Measurements from ENCODE around the gene HINFP.
"Not testable (repeated sequence)": the region's sequence is repeated elsewhere in the genome, so short reads cannot be mapped to it uniquely, and the experiment has no call there.

HINFP gene

DNA sequence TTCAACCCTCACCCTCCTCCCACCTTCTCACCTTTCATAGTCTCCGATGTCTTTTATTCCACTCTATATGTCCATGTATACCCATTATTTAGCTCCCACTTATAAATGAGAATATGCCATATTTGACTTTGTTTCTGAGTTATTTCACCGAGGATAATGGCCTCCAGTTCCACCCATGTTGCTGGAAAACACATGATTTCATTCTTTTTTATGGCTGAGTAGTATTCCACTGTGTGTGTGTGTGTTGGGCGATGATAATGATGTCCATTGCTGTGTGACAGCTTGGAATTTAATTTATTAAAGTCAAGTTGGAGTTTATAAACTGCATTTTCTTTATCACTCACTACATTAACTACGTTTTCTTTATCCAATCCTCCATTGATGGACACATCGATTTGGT, 3.2 kb upstream of the HINFP start:
- DNase-seq = no peak

DNA sequence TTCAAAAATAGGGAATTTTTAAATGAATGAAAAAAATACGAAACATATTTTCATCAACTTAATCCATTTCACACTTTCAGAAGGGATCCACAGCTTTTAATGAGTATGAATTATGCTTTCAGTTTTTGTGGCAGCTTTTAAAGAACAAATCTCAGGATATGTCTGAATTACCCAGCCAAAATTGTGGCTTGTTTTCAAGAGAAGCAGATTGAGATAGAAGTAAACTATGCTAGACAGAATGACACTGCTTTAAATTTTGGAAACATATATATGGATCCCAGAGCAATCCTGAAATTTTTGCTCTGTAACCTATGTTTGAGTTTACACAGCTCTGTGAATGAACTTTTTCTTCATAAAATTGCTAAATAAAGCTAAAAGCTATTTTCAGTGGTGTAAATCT, 2.4 kb upstream of the HINFP start:
- no peak for DNase-seq

DNA sequence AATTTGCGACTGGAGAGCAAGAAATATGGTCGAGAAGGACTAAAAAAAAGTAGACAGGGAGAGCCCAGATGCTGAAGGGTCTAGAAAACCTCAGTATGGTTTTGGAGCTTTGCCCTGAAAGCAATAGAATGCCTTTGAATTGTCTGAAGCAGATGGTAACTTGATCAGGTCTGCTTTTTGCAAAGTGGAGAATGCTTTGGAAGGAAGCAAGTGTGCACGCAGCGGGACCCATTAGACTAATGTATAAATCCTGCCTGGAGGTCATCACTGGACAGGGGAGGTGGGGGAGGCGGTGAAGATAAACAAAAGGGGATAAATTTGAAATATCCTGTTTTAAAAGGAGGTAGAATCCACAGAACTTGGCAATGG, 757 bp upstream of the HINFP start:
- DNase-seq = no peak

DNA sequence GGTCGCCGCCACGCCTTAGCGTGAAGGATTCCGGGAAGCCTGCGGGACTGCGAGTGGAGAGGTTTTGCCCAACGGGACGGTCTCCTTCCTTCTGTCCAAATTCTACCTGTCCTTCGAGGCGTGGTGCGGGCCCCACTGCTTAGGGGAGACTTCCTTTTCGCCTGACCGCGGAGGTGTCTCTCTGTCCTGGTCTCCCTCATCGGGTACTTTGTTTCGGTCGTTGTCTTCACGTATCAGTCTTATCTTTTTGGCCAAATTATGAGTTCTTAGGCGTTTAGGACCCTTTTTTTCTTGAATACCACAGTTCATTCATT, 388 bp downstream of the HINFP start:
- DNase-seq = no peak

DNA sequence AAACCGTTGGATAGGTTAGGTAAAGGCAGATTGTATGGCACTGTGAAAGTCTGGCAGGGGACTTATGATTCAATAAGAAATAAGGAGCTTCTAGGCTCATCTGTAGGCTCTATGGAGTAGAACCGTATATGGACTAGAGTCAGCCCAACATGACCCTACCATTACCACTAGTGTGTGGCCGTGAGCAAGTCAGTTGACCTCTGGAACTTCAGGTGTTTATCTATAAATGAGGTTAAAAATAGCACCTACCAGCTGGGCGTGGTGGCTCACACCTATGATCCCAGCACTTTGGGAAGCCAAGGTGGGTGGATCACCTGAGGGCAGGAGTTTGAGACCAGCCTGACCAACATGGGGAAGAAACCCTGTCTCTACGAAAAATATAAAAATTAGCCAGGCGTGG, 4.4 kb downstream of the HINFP start:
- no peak for DNase-seq

DNA sequence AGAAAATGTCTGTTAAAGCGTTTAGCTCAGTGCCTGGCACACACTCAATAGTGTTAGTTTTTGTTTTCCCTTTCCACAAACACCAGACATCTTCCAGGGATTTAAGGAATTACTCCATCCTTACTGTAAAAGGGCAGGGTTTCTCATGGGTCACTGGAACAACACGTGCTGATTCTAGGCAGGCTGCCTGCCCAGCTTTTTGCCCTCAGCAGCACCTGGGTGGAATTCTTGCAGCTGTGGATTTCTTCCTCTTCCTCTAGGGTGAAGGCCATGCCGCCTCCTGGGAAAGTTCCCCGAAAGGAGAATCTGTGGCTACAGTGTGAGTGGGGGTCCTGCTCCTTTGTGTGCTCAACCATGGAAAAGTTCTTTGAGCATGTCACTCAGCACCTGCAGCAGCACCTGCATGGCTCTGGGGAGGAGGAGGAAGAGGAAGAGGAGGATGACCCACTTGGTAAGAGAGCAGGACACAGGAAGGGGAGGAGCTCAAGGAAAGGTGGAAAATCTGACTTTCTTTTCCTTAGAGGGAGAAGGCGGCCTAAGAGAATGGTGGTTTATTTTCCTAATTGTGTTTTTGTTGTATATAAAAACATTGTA, 5.4 kb downstream of the HINFP start:
- DNase-seq = no peak

DNA sequence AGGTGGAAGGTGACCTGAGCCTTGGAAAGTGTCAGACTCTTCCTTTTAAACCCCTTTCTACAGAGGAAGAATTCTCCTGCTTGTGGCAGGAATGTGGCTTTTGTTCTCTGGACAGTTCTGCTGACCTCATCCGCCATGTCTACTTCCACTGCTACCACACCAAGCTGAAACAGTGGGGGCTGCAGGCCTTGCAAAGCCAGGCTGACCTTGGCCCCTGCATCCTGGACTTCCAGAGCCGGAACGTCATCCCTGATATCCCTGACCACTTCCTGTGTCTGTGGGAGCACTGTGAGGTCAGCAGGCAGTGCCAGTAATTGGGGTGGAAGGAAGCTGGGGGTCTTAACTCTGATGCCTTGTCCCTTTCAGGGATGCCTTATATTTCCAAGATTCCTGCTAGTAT, 9.3 kb downstream of the HINFP start:
- DNase-seq = no peak

DNA sequence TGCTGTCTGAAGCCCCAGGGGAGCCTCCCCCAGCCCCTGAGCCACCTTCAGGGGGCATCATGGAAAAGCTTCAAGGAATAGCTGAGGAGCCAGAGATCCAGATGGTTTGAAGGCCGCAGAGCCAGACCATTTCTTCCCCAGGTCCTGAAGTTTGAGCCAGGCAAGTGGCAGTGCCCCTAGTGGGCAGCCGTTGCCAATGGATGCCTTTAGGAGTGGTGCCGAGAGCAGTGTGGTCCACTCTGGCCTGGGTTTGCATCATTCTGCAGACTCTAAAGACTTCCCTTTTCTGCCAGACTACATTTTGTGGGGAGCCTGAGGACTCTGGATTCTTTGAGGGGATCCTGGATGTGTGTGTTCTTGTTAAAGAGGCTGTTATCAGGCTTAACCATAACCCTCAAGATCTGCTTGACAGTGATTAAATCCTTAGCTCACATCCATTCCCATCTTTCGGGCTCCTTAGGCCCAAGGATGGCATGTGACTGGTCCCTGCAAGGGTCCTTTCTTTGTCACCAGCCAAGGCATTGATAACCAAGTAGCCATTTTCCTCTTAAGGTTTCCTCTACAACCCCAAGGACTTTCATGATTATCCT, 13.1 kb downstream of the HINFP start:
- DNase-seq = no peak

DNA sequence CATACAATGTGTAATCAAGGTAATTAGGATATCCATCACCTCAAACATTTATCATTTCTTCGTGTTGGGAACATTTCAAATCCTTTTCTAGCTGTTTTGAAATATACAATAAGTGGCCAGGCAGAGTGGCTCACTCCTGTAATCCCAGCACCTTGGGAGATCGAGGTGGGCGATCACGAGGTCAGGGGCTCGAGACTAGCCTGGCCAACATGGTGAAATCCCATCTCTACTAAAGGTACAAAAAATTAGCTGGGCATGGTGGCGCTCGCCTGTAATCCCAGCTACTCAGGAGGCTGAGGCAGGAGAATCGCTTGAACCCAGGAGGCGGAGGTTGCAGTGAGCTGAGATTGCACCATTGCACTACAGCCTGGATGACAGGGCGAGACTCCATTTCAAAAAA, 17.9 kb downstream of the HINFP start:
- DNase-seq = not testable (repeated sequence)

DNA sequence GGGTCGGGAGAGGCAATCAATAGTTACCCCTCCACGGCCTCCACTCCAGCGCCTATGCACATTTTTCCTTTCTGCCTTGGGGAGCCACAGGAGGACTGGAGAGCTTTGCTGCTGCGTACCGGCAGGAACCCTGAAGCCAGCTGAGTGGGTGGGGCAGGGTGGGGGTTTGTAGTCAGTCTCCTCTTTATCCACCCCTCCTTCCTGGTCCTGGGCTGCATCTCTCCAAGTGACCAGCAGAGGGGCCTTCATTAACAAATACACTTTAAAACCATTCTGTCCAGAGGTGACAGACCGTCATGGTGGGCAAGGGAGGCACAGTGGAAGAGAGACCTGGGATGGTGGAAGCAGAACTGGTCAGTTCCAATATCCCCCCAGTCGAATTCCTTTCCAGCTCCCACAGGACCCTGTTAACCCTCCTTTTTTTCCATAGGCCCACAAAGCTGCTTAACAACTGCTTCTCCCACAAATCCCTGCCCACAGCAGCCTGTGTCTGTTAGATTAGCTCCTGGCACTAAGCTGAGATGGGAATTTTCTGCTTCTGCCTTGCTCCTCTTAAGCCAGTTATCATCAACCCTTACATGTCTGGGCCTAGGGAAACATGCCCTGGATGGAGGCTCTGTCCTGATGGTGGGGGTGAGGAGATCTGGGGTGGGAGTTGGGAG, 23.6 kb downstream of the HINFP start:
- DNase-seq = peak; percentile 43

DNA sequence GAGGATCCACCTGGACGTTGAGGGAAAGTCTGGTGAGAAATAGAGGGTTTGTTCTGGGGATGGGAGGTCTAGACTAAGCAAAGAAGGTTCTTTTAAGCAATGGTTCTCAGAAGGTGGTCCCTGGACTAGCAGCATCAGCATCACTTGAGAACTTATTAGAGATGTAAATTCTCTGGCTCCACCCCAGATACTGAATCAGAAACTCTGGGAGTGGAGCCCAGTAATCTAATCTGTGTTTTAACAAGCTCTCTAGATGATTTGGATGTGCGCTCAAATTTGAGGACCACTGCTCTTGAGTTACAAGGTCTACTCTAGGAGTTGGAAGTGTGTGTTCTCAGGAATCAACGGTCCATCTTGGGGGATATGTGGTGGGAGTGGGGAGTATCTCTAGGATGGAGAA, 24.2 kb downstream of the HINFP start:
- no peak for DNase-seq

DNA sequence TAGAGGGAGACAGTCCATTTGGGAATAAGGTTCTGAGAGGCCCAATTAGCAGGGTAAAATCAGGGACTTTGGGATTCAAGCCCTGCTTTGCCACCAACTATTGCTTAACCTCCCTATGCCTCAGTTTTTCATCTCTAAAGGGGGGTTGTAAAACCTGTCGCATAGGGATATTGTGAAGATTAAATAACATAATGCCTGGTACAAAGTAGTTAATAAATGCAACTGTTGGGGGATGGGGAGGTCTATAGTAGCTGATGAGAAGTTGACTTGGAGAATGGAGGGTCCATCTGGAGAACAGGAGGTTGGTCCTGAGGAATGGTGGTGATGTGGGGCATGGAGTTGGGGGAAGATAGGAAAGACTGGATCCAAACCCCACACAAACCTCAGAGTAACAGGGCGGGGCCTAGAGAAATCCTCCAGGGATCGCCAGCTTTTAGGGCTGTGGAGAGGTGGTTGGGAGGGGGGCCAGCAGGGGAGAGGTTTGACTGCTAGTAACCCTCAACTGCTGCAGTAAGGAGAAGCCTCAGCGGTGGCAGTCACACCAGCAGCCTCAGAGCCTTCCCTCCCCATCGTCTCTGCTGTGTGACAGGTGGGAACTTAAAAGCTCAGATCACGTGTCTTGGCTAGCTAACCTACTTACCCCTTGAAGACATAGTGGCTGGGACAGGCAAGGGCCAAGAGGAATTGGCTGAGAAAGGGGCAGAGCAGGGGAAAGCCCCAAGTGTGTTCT, 26.4 kb downstream of the HINFP start:
- DNase-seq = no peak

DNA sequence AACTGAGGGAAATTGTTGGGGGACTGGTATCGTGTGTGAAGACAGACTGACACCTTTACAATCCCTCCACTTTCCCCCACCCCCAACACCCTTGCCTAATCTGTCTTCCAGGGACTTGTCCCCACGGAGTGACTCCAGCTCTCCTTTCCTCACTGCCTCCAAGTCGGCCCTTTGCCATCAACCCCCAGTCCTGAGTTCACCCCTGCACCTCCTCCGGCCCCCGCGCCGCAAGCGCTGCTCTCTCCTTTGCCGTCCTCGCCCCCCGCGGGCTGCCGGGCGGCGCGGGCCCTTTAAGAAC, 27.3 kb downstream of the HINFP start:
- no peak for DNase-seq

DNA sequence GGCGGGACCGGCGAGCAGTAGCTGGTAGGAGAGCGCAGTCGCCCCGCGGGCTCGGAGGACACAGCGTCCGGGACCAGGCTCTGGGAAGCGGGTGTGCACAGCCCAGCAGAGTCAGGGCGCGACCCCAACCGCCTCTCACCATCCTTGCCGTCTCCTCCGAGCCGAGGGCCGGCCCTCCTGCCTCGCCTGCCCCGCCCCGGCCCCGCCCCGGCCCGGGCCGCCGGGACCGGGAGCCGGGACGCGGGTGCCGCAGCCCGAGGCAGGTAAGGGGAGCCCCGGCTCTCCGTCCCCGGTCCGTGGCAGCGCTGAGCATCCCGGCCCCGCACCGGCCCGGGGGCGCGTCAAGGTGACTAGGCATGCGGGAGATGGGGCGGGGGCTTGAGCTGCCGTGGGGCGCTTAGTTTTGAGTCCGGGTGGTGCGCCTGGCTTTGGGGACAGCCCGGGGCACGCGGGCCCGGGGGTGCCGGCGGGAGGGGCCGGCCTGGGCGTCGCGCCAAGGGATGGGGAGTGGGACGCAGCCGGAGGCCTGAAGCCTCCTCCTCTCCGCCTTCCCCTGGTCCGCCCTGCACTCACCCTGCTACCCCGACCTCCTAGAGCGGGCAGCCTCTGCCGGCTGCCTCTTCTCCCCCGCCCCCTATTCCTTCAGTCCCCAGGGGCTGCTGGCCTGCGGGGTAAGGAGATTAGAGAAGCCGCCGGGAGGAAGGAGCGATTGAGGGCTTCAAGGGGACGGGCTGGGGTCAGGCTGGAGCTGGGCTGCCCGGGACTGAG, 27.8 kb downstream of the HINFP start, which contains the start of gene ABCG4:
Gene ABCG4, plus strand, starts transcription at position 35 of the 768 bp plus-strand sequence. CDS start 914 bp downstream, outside the sequence.
- peak; percentile 25 for DNase-seq

DNA sequence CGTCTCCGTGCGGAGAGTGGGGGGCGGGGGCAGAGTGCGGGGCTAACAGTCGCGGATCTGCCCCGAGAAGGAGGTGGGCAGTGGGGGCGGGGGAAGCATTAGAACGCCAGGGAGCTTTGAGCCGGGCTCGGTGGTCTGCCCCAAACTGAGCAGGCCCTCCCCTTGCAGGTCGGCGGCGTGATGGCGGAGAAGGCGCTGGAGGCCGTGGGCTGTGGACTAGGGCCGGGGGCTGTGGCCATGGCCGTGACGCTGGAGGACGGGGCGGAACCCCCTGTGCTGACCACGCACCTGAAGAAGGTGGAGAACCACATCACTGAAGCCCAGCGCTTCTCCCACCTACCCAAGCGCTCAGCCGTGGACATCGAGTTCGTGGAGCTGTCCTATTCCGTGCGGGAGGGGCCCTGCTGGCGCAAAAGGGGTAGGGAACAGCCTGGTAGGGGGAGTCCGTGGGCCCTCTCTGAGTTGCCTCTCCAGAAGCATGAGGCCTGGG, 28.5 kb downstream of the HINFP start:
- no peak for DNase-seq

DNA sequence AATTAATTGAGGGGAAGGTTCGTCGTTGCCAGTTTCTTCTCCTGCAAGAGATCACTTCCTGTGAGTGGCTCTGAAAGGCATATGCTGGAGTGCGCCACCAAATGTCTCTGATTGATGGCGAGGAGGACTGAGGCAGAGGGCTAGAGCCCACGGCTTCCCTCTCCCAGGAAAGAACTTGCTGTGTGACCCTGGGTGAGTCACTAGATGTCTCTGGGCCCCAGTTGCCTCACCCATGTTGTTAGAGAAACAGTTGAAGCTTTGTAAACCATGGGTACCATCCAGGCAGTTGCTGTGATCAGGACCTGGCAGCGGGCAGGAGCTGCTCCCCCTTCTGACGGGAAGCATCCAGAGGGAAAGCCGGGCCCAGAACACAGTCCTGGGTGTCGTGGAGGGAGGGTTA, 30.7 kb downstream of the HINFP start:
- DNase-seq = no peak

DNA sequence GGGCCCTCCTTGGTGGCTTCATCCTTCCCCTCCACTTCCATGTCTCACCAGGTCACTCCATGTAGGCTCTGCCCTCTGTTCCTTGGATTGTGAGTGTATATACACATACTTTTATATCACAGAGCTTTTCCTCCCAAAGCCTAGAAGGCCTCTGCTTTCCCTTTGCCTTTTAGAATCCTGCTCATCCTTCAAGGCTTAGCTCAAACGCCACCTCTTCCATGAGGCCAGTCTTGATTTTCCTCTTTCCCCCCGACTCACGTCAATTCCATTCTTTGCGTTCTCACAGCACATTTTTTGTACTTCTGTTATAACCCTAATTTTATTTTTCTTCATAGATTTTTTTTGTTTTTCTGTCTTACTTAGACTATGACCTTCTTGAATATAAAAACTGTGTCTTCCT, 31.2 kb downstream of the HINFP start:
- DNase-seq = no peak

DNA sequence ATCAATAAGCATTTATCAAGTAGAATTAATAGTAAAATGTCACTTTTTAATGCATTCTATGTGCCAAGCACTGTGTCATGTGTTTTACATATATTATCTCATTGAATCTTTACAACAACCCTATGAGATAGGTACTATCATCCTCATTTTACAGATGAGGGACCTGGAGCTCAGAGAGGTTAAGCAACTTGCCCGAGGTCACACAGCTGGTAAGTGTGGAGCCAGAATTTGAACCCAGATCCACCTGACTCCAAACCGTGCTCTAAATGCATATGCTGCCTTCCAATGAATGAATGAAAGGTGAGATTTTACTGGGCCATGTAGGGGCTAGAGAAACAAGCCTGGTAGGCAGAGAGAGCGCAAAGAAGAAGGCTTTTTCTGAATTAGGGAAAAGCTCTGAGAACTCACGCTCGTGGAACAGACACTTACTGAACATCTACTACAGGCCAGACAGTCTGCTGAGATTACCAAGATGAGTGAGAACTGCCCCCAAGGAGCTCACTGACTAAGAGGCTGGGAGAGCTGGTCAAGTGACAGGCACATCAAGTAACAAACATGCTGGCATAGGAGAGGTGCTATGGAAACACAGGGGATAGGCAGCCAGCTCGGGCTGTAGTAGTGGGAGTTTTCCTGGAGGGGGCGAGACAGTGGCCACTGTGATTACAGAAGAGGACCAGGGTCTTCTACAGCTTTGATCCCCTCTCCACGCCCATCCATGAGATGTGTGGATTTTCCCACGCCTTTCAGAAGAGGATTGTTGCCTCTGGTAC, 31.9 kb downstream of the HINFP start:
- DNase-seq = no peak

DNA sequence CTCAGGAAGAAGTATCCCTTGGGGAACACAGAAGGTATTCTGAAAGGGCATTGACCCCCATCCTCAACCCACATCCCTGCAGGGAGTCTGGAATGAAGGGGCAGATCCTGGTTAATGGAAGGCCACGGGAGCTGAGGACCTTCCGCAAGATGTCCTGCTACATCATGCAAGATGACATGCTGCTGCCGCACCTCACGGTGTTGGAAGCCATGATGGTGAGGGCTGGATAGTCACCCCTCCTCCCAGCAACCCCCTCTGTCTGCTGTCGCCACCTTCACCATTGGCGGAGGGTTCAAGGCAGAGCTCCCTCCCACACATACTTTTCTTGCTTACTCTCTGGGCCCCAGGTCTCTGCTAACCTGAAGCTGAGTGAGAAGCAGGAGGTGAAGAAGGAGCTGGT, 32.8 kb downstream of the HINFP start:
- DNase-seq = no peak

DNA sequence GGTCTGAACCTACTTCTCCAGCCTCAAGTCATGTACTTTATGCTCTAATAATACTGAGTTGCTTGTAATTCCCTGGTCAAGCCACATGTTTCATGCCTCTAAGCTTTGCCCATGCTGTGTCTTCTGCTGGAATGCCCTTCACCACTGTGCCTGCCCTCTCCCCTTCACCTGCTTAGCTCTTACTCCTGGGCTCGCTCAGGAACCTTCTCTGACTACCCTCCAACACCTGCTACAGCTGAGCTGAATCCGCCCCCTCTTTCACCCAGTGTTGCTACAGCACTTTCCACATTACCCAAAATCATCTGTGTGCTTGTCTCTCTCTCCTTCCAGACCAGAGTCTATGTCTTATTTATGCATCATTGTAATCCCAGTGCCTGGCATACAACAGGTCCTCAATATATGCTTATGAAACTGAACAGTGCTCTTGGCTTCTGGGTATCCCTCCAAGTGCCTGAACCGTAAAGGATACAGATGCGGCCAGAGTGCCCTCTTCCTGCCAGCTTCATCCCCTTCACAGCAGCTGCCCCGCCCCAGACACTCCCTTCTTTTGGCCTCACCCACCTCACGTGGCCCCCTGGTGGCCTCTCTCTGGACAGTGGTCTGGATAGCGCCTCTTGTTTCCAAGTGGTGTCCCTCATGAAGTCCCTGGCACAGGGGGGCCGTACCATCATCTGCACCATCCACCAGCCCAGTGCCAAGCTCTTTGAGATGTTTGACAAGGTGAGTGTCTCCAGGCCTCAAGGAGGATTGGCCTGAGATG, 34.5 kb downstream of the HINFP start:
- no peak for DNase-seq

DNA sequence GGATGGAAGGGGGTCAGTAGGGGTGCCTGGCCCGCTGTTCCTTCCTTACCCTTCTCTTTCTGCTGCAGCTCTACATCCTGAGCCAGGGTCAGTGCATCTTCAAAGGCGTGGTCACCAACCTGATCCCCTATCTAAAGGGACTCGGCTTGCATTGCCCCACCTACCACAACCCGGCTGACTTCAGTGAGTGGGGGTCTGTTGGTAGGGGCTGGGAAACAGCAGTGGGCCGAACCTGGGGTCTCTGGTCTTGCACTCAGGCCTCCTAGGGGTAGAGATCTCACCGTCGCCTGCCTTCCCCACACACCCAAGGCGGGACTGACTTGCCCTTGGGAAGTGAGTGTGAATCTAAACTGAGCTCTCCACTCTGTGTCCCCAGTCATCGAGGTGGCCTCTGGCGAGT, 35.1 kb downstream of the HINFP start:
- DNase-seq = no peak

DNA sequence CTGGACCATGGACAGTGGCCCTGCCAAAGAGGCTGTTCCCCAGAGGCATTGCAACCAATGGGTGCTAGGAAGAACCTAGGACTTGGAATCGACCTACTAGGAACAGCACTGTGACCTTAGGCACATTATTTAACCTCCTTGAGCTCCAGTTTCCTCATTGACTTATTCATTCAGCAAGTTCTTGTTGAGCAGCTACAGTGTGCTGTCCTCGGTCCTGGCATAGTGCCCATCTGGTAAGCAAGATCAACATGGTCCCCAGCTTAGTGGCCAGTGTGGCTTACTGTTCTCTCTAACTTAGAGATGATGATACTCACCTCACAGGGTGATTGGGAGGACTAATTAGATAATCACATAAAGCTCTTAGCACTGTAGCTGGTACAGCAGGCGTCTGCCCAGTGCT, 35.7 kb downstream of the HINFP start:
- no peak for DNase-seq
